Natural killer cell treated with Interleukin-12 subunit alpha and Interleukin-12 subunit beta and Interleukin-15 and Interleukin-18, amount 100 ng/mL, for 72 hours (primary cell): ENCODE results near the gene NDUFS2. TPM values are rescaled to one million over a fixed set of nuclear protein-coding genes. Genes with fewer than 3 reads are reported as not detected.
A peak's percentile ranks its signal among the peaks of the same experiment; 100 is the strongest.
"Not testable (repeated sequence)": the region's sequence is repeated elsewhere in the genome, so short reads cannot be mapped to it uniquely, and the experiment has no call there.

ENCODE experiments used
- ATAC-seq, 2 donors: fragments of 150-1000 bp; cut with Tn5 transposase in 1 of 2; sonication (Bioruptor Pico), chemical (Tn5 transposase) in 1 of 2; 2 replicates each; pipeline ENCODE4 v1.10.0; 2021
- DNase-seq: peaks from one replicate; pipeline ENCODE4 v3.0.0; 2022; ENCODE audit warnings: low spot score
- H3K27ac Mint-ChIP-seq, 2 donors: 1 replicate in 1 of 2; 2 replicates in 1 of 2; pipeline ENCODE4 v1.8.0; 2022; ENCODE audit warnings: mixed read lengths in 2 of 2, mild to moderate bottlenecking in 1 of 2, moderate library complexity in 1 of 2
- H3K27me3 Mint-ChIP-seq, 2 donors: 1 replicate in 1 of 2; 2 replicates in 1 of 2; pipeline ENCODE4 v1.8.0; 2022; ENCODE audit warnings: mixed read lengths in 2 of 2
- H3K36me3 Mint-ChIP-seq: one replicate; pipeline ENCODE4 v1.8.0; 2022; ENCODE audit warnings: mixed read lengths
- H3K4me1 Mint-ChIP-seq, 2 donors: 1 replicate in 1 of 2; 2 replicates in 1 of 2; pipeline ENCODE4 v1.8.0; 2022; ENCODE audit warnings: low read depth in 2 of 2, mixed read lengths in 2 of 2, mild to moderate bottlenecking in 1 of 2
- H3K4me3 Mint-ChIP-seq: one replicate; pipeline ENCODE4 v1.8.0; 2022; ENCODE audit warnings: mixed read lengths
- H3K9me3 Mint-ChIP-seq: 2 replicates; pipeline ENCODE4 v1.8.0; 2022; ENCODE audit warnings: mixed read lengths
- total RNA-seq, 2 donors: library from RNA; stranded (reverse); gene quantifications; one replicate each; pipeline ENCODE4 v1.2.3, GENCODE V29; 2022

Gene NDUFS2
- total RNA-seq, 2 donors from 2014 or later, result 86.2 to 87.8 TPM

GRCh38 chr1:161224695-161225087 is 22.5 kb downstream of the NDUFS2 start:
- H3K4me3 Mint-ChIP-seq, DNase-seq, ATAC-seq, H3K27me3 Mint-ChIP-seq, H3K9me3 Mint-ChIP-seq, H3K36me3 Mint-ChIP-seq: not testable (repeated sequence)
- peak overlapping the region; percentile 92 to 95 for H3K27ac Mint-ChIP-seq
- H3K4me1 Mint-ChIP-seq, result peaks cover 39 to 48% of the 10 kb centered on the region in 2 donors

- peaks cover 39 to 46% of the 10 kb centered on the region in 2 donors for H3K4me1 Mint-ChIP-seq
- ATAC-seq (peak; percentile 0 to 1), DNase-seq (no peak)
- H3K27me3 Mint-ChIP-seq, result no peaks in the 10 kb centered on the region
- H3K27ac Mint-ChIP-seq, result peak overlapping the region; percentile 92 to 95
- H3K4me3 Mint-ChIP-seq, result peak overlapping the region; percentile 99
- H3K9me3 Mint-ChIP-seq, result no peaks in the 10 kb centered on the region
- H3K36me3 Mint-ChIP-seq, result peaks cover 5% of the 10 kb centered on the region
Observed at GRCh38 chr1:161225178-161225533, 23.0 kb downstream of the NDUFS2 start.

GRCh38 chr1:161225534-161226319 is 23.6 kb downstream of the NDUFS2 start, which contains the start of gene TOMM40L:
TSS of gene TOMM40L (plus strand) at chr1:161226060. CDS start at chr1:161226490, 430 bp downstream.
- Mint-ChIP-seq H3K27ac (peak within 1 kb of the TSS; percentile 92 to 95), H3K27me3 (no peaks in the 10 kb centered on the region), H3K4me3 (peak within 1 kb of the TSS; percentile 99), H3K9me3 (no peaks in the 10 kb centered on the region), H3K4me1 (peaks cover 39 to 48% of the 10 kb centered on the region in 2 donors), H3K36me3 (peaks cover 5% of the 10 kb centered on the region)
- ATAC-seq (peak; percentile 97 to 98), DNase-seq (peak; percentile 90)

- Mint-ChIP-seq H3K27ac (peak overlapping the region; percentile 92 to 95), H3K9me3 (no peaks in the 10 kb centered on the region), H3K27me3 (no peaks in the 10 kb centered on the region), H3K4me3 (peak overlapping the region; percentile 99), H3K4me1 (peaks cover 39 to 48% of the 10 kb centered on the region in 2 donors), H3K36me3 (peaks cover 5% of the 10 kb centered on the region)
- no peak for ATAC-seq
- DNase-seq, result no peak
Observed at GRCh38 chr1:161226320-161226711, 24.1 kb downstream of the NDUFS2 start.

- Mint-ChIP-seq H3K4me3 (peak overlapping the region; percentile 99), H3K27ac (peak overlapping the region; percentile 92 to 95), H3K27me3 (no peaks in the 10 kb centered on the region), H3K9me3 (no peaks in the 10 kb centered on the region), H3K36me3 (peaks cover 5% of the 10 kb centered on the region), H3K4me1 (peaks cover 39 to 48% of the 10 kb centered on the region in 2 donors)
- DNase-seq (no peak), ATAC-seq (no peak)
Observed at GRCh38 chr1:161226759-161227158, 24.6 kb downstream of the NDUFS2 start.

GRCh38 chr1:161227196-161227871 is 25.2 kb downstream of the NDUFS2 start:
- ATAC-seq (peak; percentile 33 to 49), DNase-seq (peak; percentile 84)
- Mint-ChIP-seq H3K27ac (peak overlapping the region; percentile 92 to 95), H3K4me3 (peak overlapping the region; percentile 99), H3K36me3 (peaks cover 5% of the 10 kb centered on the region), H3K9me3 (no peaks in the 10 kb centered on the region), H3K4me1 (peaks cover 33 to 44% of the 10 kb centered on the region in 2 donors), H3K27me3 (no peaks in the 10 kb centered on the region)

- H3K27me3 Mint-ChIP-seq, result no peaks in the 10 kb centered on the region
- ATAC-seq, result no peak
- H3K4me1 Mint-ChIP-seq, result peaks cover 33 to 42% of the 10 kb centered on the region in 2 donors
- DNase-seq, result no peak
- peak overlapping the region; percentile 99 for H3K4me3 Mint-ChIP-seq
- H3K27ac Mint-ChIP-seq, result peak overlapping the region; percentile 92 to 95
- H3K9me3 Mint-ChIP-seq, result no peaks in the 10 kb centered on the region
- peaks cover 5% of the 10 kb centered on the region for H3K36me3 Mint-ChIP-seq
Observed at GRCh38 chr1:161228032-161228431, 25.9 kb downstream of the NDUFS2 start.

- no peaks in the 10 kb centered on the region for H3K9me3 Mint-ChIP-seq
- H3K4me3 Mint-ChIP-seq, result no peak overlapping the region
- peaks cover 5% of the 10 kb centered on the region for H3K36me3 Mint-ChIP-seq
- peaks cover 29 to 32% of the 10 kb centered on the region in 2 donors for H3K4me1 Mint-ChIP-seq
- ATAC-seq (no peak), DNase-seq (no peak)
- H3K27ac Mint-ChIP-seq, result no peak overlapping the region
- H3K27me3 Mint-ChIP-seq, result no peaks in the 10 kb centered on the region
Observed at GRCh38 chr1:161229896-161230295, 27.7 kb downstream of the NDUFS2 start.

- no peaks in the 10 kb centered on the region for H3K27me3 Mint-ChIP-seq
- H3K9me3 Mint-ChIP-seq, result no peaks in the 10 kb centered on the region
- peaks cover 5% of the 10 kb centered on the region for H3K36me3 Mint-ChIP-seq
- H3K4me3 Mint-ChIP-seq, result no peak overlapping the region
- ATAC-seq, result no peak
- peaks cover 21 to 26% of the 10 kb centered on the region in 2 donors for H3K4me1 Mint-ChIP-seq
- H3K27ac Mint-ChIP-seq, result no peak overlapping the region
- DNase-seq, result no peak
Observed at GRCh38 chr1:161230762-161231161, 28.6 kb downstream of the NDUFS2 start.

GRCh38 chr1:161233102-161233501 is 30.9 kb downstream of the NDUFS2 start:
- Mint-ChIP-seq H3K4me1 (peaks cover 0 to 7% of the 10 kb centered on the region in 2 donors), H3K9me3 (no peaks in the 10 kb centered on the region), H3K36me3 (peaks cover 5% of the 10 kb centered on the region), H3K27me3 (no peaks in the 10 kb centered on the region), H3K4me3 (no peak overlapping the region), H3K27ac (no peak overlapping the region)
- ATAC-seq, result no peak
- no peak for DNase-seq

- no peak overlapping the region for H3K27ac Mint-ChIP-seq
- DNase-seq (no peak), ATAC-seq (peak; percentile 31 to 36)
- no peaks in the 10 kb centered on the region for H3K9me3 Mint-ChIP-seq
- H3K4me3 Mint-ChIP-seq, result no peak overlapping the region
- no peaks in the 10 kb centered on the region for H3K36me3 Mint-ChIP-seq
- no peaks in the 10 kb centered on the region for H3K4me1 Mint-ChIP-seq
- H3K27me3 Mint-ChIP-seq, result peaks cover 4 to 11% of the 10 kb centered on the region in 2 donors
Observed at GRCh38 chr1:161235957-161236775, 34.0 kb downstream of the NDUFS2 start.

GRCh38 chr1:161238039-161238473 is 35.9 kb downstream of the NDUFS2 start, which contains the start of gene NR1I3:
TSS of gene NR1I3 (minus strand) at chr1:161238203. CDS start at chr1:161236565, 1,638 bp downstream.
- H3K4me3 Mint-ChIP-seq, result no peak within 1 kb of the TSS
- DNase-seq (no peak), ATAC-seq (no peak)
- no peaks in the 10 kb centered on the region for H3K36me3 Mint-ChIP-seq
- peaks cover 6 to 19% of the 10 kb centered on the region in 2 donors for H3K27me3 Mint-ChIP-seq
- H3K4me1 Mint-ChIP-seq, result no peaks in the 10 kb centered on the region
- no peak within 1 kb of the TSS for H3K27ac Mint-ChIP-seq
- no peaks in the 10 kb centered on the region for H3K9me3 Mint-ChIP-seq

GRCh38 chr1:161241682-161242081 is 39.5 kb downstream of the NDUFS2 start:
- no peaks in the 10 kb centered on the region for H3K9me3 Mint-ChIP-seq
- H3K4me1 Mint-ChIP-seq, result no peaks in the 10 kb centered on the region
- H3K36me3 Mint-ChIP-seq, result no peaks in the 10 kb centered on the region
- H3K27ac Mint-ChIP-seq, result no peak overlapping the region
- peaks cover 6 to 19% of the 10 kb centered on the region in 2 donors for H3K27me3 Mint-ChIP-seq
- no peak overlapping the region for H3K4me3 Mint-ChIP-seq
- DNase-seq (no peak), ATAC-seq (no peak)
